Caco-2 (cell line): ENCODE measurements around the gene EGFL8. TPM values are rescaled to one million over a fixed set of nuclear protein-coding genes. Genes with fewer than 3 reads are reported as not detected.

Experiments
- BruUV-seq: library from RNA; stranded (reverse); fragments of 400-500 nt; replicated peaks from 2 replicates; lab custom pipeline; 2021; lab: Mats Ljungman, UMichigan
- CTCF ChIA-PET: fragments of 300-600 bp; sonication (Branson Sonifier 250); formaldehyde crosslinking; loops from one replicate; lab custom pipeline; 2022; ENCODE audit warnings: antibody characterized with exemption; lab: Charles Lee
- POLR2A ChIA-PET: fragments of 300-600 bp; sonication (Branson Sonifier 250); formaldehyde crosslinking; loops from one replicate; lab custom pipeline; 2022; ENCODE audit warnings: antibody characterized with exemption; lab: Charles Lee
- DNase-seq, 2 experiments: peaks; one replicate each; pipeline versions ENCODE4 v3.0.0 to v3.0.0-alpha.2; 2020 to 2022
- H3K27me3 ChIP-seq: replicated peaks from 2 replicates; pipeline ENCODE4 v1.6.0; 2011; ENCODE audit warnings: low read length; ENCODE audit not compliant: control insufficient read depth, insufficient read depth
- H3K36me3 ChIP-seq: 2 replicates; pipeline ENCODE4 v1.5.1; 2011; ENCODE audit warnings: low read length; ENCODE audit not compliant: control insufficient read depth, insufficient read depth
- H3K4me1 ChIP-seq: fragments of 250-450 bp; sonication (Bioruptor Pico); 2 replicates; pipeline ENCODE4 v1.5.1; 2020; ENCODE audit warnings: mild to moderate bottlenecking
- H3K4me3 ChIP-seq: 2 replicates; pipeline ENCODE4 v1.5.1; 2011; ENCODE audit warnings: low read depth, mild to moderate bottlenecking, control low read depth, low read length
- H3K9me3 ChIP-seq: fragments of 250-450 bp; sonication (Bioruptor Pico); 2 replicates; pipeline ENCODE4 v1.5.1; 2020; ENCODE audit warnings: mild to moderate bottlenecking, moderate library complexity
- H3K27ac Mint-ChIP-seq: one replicate; pipeline ENCODE4 v1.8.0; 2022; ENCODE audit warnings: mixed read lengths; ENCODE audit not compliant: unreplicated experiment
- H3K27me3 Mint-ChIP-seq: one replicate; pipeline ENCODE4 v1.8.0; 2022; ENCODE audit warnings: mixed read lengths; ENCODE audit not compliant: insufficient read depth, unreplicated experiment
- H3K36me3 Mint-ChIP-seq: one replicate; pipeline ENCODE4 v1.8.0; 2022; ENCODE audit warnings: mild to moderate bottlenecking, mixed read lengths; ENCODE audit not compliant: insufficient read depth, unreplicated experiment
- H3K4me1 Mint-ChIP-seq: one replicate; pipeline ENCODE4 v1.8.0; 2022; ENCODE audit warnings: low read depth, mixed read lengths; ENCODE audit not compliant: unreplicated experiment
- H3K4me3 Mint-ChIP-seq: one replicate; pipeline ENCODE4 v1.8.0; 2022; ENCODE audit warnings: mild to moderate bottlenecking, moderate library complexity, mixed read lengths; ENCODE audit not compliant: unreplicated experiment
- H3K9me3 Mint-ChIP-seq: one replicate; pipeline ENCODE4 v1.8.0; 2022; ENCODE audit warnings: mixed read lengths; ENCODE audit not compliant: unreplicated experiment
- CTCF ChIP-seq, 2 experiments: fragments of 200-600 bp in 1 of 2; IDR thresholded peaks; 1 replicate in 1 of 2; 2 replicates in 1 of 2; pipeline versions ENCODE4 v1.5.1 to v1.8.0; 2011 to 2022; ENCODE audit warnings: antibody characterized with exemption in 1 of 2, control low read depth in 1 of 2, inconsistent platforms in 1 of 2, low read depth in 1 of 2, low read length in 1 of 2, mild to moderate bottlenecking in 1 of 2, moderate library complexity in 1 of 2; ENCODE audit not compliant: insufficient read depth in 1 of 2, severe bottlenecking in 1 of 2, unreplicated experiment in 1 of 2
- intact Hi-C: fragments of 100-400 bp; cut with micrococcal nuclease; formaldehyde crosslinking; loops from one replicate; pipeline ENCODE4 v1.10.0; 2022; ENCODE audit not compliant: unreplicated experiment
- total RNA-seq: library from RNA; stranded (reverse); gene quantifications from 2 replicates; pipeline ENCODE4 v1.2.3, GENCODE V29; 2022

The EGFL8 gene
- total RNA-seq, 1 experiment from 2014 or later = 45.0 TPM

DNA sequence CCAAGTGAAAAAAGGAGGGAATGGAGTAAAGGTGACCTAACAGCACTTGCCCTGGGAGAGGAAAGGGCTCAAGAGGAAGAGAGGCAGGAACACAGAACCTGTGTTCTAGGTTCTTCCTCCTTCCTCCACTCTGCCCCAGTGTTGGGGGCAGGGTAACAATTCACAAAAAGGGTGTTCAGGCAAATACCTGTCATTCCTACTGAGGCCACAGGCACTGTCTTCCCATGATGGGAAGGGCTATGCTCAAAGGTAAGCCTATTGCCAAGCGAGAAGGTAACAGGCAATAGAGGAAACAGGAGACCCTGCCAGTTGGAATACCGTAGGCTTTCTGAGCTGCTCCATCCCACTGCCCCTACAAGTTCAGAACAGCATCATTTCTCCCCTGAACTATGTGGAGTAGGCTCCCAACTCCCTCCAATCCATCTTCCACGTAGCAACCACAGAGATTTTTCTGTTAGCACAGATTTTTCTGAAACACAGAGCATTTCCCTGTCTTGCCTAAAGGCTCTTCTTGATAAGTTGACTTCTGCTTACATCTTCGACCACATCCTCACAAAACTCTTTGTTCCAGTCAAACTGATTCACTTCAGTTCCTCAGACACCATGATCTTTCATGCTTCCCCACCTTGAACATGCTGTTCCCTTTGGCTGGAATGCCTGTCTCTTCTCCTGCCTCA is 8.8 kb downstream of the EGFL8 start:
- no peaks in the 10 kb centered on the region for H3K27me3 Mint-ChIP-seq
- ChIA-PET POLR2A (no interaction called here), CTCF (no interaction called here)
- peak overlapping the region; percentile 43 for H3K4me3 Mint-ChIP-seq
- Histone ChIP-seq H3K4me1 (peaks cover 35% of the 10 kb centered on the region), H3K27me3 (no peaks in the 10 kb centered on the region), H3K9me3 (no peaks in the 10 kb centered on the region), H3K4me3 (no peak overlapping the region), H3K36me3 (no peaks in the 10 kb centered on the region)
- intact Hi-C loops = no loop called here
- no peak for TF ChIP-seq CTCF (IDR thresholded peaks at IDR 0.05; ENCODE audit: insufficient read depth in 1 of 2, low read depth in 1 of 2, low read length in 1 of 2, severe bottlenecking in 1 of 2, unreplicated experiment in 1 of 2)
- H3K36me3 Mint-ChIP-seq = peaks cover 52% of the 10 kb centered on the region
- peaks cover 35% of the 10 kb centered on the region for H3K4me1 Mint-ChIP-seq
- DNase-seq = peak; percentile 42 to 59
- peak overlapping the region; percentile 31 for H3K27ac Mint-ChIP-seq
- BruUV-seq = no TSS peak
- H3K9me3 Mint-ChIP-seq = no peaks in the 10 kb centered on the region

DNA sequence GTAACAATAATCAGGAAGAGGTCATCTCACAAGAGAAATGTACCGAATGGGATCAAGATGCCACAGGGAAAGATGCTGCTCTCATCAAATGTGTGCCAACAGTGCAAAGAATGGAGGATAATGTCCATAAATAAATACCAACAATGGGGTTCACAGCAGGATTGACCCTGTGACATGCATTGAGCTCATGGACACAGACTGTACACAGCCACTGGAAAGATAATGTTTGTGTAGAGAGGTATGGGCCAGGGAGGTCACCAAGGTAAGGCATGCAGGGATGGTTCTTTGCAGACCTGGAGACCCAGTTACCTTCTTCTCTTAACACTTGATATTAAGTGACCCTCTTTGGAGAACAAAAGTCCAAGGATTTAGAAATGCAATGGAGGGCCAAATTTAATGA is 10.0 kb downstream of the EGFL8 start:
- Mint-ChIP-seq H3K4me1 (peaks cover 44% of the 10 kb centered on the region), H3K36me3 (peaks cover 52% of the 10 kb centered on the region), H3K27ac (no peak overlapping the region), H3K9me3 (no peaks in the 10 kb centered on the region), H3K4me3 (peak overlapping the region; percentile 43), H3K27me3 (no peaks in the 10 kb centered on the region)
- no peaks in the 10 kb centered on the region for H3K27me3 ChIP-seq
- H3K9me3 ChIP-seq = no peaks in the 10 kb centered on the region
- H3K4me1 ChIP-seq = peaks cover 24% of the 10 kb centered on the region
- ChIA-PET POLR2A (no interaction called here), CTCF (no interaction called here)
- no peaks in the 10 kb centered on the region for H3K36me3 ChIP-seq
- no peak for TF ChIP-seq CTCF (IDR thresholded peaks at IDR 0.05; ENCODE audit: insufficient read depth in 1 of 2, low read depth in 1 of 2, low read length in 1 of 2, severe bottlenecking in 1 of 2, unreplicated experiment in 1 of 2)
- BruUV-seq = no TSS peak
- DNase-seq = no peak
- no peak overlapping the region for H3K4me3 ChIP-seq
- intact Hi-C loops = no loop called here

DNA sequence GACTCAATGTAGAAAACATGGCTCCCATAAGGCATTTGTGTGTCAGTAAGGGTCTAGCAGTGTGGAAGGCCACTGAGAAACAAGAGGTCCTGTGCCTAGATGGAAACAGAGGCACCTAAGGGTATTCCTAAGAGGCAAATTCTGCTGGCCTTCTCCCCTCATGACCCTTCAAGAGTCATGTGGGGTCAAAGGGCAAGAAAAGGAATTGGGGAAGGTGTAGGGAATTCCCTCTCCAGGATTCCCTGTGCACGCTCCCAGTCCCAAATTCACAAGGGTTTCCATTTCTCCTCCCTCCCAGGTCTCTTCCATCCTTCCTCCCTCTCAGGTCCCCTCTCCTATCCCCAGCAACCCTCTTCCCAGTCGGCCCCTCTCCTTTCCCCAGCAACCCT is 10.9 kb downstream of the EGFL8 start:
- peaks cover 22% of the 10 kb centered on the region for H3K4me1 ChIP-seq
- Mint-ChIP-seq H3K36me3 (peaks cover 45% of the 10 kb centered on the region), H3K27me3 (no peaks in the 10 kb centered on the region), H3K4me1 (peaks cover 41% of the 10 kb centered on the region), H3K27ac (no peak overlapping the region), H3K9me3 (no peaks in the 10 kb centered on the region), H3K4me3 (peak overlapping the region; percentile 81)
- no peaks in the 10 kb centered on the region for H3K36me3 ChIP-seq
- H3K9me3 ChIP-seq = no peaks in the 10 kb centered on the region
- H3K27me3 ChIP-seq = no peaks in the 10 kb centered on the region
- intact Hi-C loops = no loop called here
- H3K4me3 ChIP-seq = peak overlapping the region; percentile 87
- no peak for DNase-seq
- TSS peak; percentile 9 for BruUV-seq
- ChIA-PET CTCF (no interaction called here), POLR2A (no interaction called here)
- TF ChIP-seq CTCF (IDR thresholded peaks at IDR 0.05; ENCODE audit: insufficient read depth in 1 of 2, low read depth in 1 of 2, low read length in 1 of 2, severe bottlenecking in 1 of 2, unreplicated experiment in 1 of 2) = no peak
